Measurements from ENCODE around the gene SORBS1. TPM values are rescaled to one million over a fixed set of nuclear protein-coding genes. Genes with fewer than 3 reads are reported as not detected.

Gene SORBS1
- total RNA-seq, 8 experiments from 2014 or later = 2.0 to 105 (median 35.8) TPM

GRCh38 chr10:95382174-95382573 lies 179.0 kb downstream of the SORBS1 start:
- H3K27ac ChIP-seq = no peak overlapping the region
- in situ Hi-C loops (cut with MboI; ENCODE audit: low pct_unique_long_range_greater_than_20kb in 2 of 9, low sequenced_read_pairs in 9 of 9, unreplicated experiment in 9 of 9) = no loop called here
- H3K4me3 ChIP-seq = no peak overlapping the region
- no peak for ATAC-seq (replicated peaks in 6 of 8)
- no peaks in the 10 kb centered on the region for H3K4me1 ChIP-seq (replicated peaks in 1 of 2)

GRCh38 chr10:95377950-95378349 lies 183.2 kb downstream of the SORBS1 start:
- Histone ChIP-seq H3K4me1 (replicated peaks in 1 of 2) (no peaks in the 10 kb centered on the region), H3K4me3 (no peak overlapping the region), H3K27ac (no peak overlapping the region)
- in situ Hi-C loops (cut with MboI; ENCODE audit: low pct_unique_long_range_greater_than_20kb in 2 of 9, low sequenced_read_pairs in 9 of 9, unreplicated experiment in 9 of 9) = no loop called here
- WGBS, 10 experiments = 0 to 100% (median 74%) methylated on average over 1 to 2 of the region's 2 CpGs; no CpG with 5 or more reads in 2 of the 10 experiments
- ATAC-seq (replicated peaks in 6 of 8) = no peak

DNA sequence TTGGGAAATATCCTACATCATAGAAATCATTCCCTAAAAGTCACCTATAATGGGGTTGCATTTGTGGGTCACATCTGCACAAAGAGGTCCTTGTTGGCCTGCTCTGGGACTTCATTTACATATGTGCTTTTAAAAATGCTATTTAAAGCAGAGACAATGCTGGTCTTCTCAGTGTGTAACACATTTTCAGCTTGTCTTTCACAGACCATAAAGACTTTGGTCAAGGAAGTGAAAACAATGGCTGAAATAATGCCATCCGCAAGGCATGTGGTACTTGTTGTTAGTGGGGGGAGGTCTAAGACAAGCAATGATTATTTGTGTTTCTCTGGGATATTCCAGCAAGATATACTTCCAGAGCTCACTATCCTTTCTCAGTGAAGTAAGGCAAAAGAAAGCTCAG lies 185.8 kb downstream of the SORBS1 start:
- in situ Hi-C loops (cut with MboI; ENCODE audit: low pct_unique_long_range_greater_than_20kb in 2 of 9, low sequenced_read_pairs in 9 of 9, unreplicated experiment in 9 of 9) = no loop called here

DNA sequence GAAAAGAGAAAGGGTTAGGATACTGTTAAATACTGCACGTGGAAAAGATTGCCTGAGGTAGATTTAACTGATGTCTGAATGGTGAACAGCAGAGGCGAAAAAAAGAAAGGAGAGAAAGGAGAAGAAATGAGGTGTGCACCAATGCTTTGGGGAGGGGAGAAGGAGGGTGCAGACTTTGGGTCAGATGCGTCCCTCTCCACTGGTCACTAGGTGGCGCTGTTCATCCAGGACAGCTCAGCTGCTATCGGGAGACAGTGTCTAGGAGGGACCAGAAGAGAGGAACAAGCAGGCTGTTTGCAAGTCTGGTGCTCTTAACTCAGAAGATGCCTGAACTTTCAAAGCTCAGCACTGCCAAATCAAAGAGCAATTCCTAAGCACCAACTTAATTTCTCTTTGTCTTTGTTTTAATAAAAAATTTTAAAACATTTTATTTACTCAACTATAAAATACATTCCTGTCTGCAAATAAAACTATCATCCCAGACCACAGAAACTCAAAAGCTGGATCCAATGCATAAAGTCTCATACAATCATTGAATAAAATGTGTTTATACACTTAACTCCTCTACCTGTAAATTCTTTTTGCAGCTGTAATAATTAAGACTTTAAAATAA lies 186.5 kb downstream of the SORBS1 start:
- no peak overlapping the region for H3K4me3 ChIP-seq
- H3K4me1 ChIP-seq (replicated peaks in 1 of 2) = no peaks in the 10 kb centered on the region
- peak; percentile 86 to 100 (median 93) for ATAC-seq (replicated peaks in 6 of 8)
- WGBS, 10 experiments = 0 to 13% (median 1%) methylated on average over 3 to 5 of the region's 5 CpGs; no CpG with 5 or more reads in 2 of the 10 experiments
- H3K27ac ChIP-seq = no peak overlapping the region
- in situ Hi-C loops (cut with MboI; ENCODE audit: low pct_unique_long_range_greater_than_20kb in 2 of 9, low sequenced_read_pairs in 9 of 9, unreplicated experiment in 9 of 9) = loop anchor here in 3 of 9 experiments (25.0 kb wide), 2 partner anchors 137 to 737 kb away; no protein-coding TSS in a partner anchor

More for the DNA sequence above, 185.8 kb downstream of the SORBS1 start:
- 58 to 100% (median 71%) methylated on average over 1 of the region's 1 CpG; no CpG with 5 or more reads in 3 of the 10 experiments for WGBS, 10 experiments
- Histone ChIP-seq H3K27ac (no peak overlapping the region), H3K4me3 (no peak overlapping the region), H3K4me1 (replicated peaks in 1 of 2) (no peaks in the 10 kb centered on the region)
- ATAC-seq (replicated peaks in 6 of 8) = no peak

DNA sequence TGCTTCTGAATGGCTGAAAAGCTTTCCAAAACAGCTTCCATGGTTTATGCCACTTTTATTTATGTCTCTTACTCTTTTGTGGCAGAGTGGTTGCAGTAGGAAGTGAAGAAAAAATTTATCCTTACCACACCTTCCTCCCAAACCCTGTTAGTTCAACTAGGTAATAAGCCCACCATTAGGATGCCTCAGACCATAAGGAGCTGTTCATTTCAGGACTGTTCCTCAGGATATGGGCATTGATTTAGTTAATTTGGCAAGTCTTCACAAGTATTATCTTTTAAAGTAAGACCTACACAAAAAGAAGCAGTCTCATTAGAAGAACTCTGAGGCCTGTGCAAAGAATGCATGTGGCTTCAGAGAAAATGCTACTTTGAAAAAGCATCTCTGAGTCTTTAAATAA lies 187.5 kb downstream of the SORBS1 start:
- no peak overlapping the region for H3K4me3 ChIP-seq
- H3K27ac ChIP-seq = no peak overlapping the region
- in situ Hi-C loops (cut with MboI; ENCODE audit: low pct_unique_long_range_greater_than_20kb in 2 of 9, low sequenced_read_pairs in 9 of 9, unreplicated experiment in 9 of 9) = loop anchor here in 3 of 9 experiments (25.0 kb wide), 2 partner anchors 136 to 736 kb away; no protein-coding TSS in a partner anchor
- no peaks in the 10 kb centered on the region for H3K4me1 ChIP-seq (replicated peaks in 1 of 2)
- no peak for ATAC-seq (replicated peaks in 6 of 8)

DNA sequence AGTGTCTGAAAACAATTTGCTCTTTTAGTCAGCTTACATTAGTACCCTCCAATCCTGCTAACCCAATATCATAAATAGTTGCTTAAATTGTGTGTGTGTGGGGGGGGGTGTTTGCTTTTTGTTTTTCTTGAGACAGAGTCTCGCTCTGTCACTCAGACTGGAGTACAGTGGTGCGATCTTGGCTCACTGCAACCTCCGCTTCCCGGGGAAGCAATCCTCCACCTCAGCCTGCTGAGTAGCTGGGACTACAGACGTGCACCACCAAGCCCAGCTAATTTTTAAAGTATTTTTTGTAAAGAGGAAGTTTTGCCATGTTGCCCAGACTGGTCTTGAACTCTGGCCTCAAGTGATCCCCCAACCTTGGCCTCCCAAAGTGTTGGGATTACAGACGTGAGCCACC lies 196.8 kb downstream of the SORBS1 start:
- no peak overlapping the region for H3K27ac ChIP-seq
- no peaks in the 10 kb centered on the region for H3K4me1 ChIP-seq (replicated peaks in 1 of 2)
- ATAC-seq (replicated peaks in 6 of 8) = no peak
- in situ Hi-C loops (cut with MboI; ENCODE audit: low pct_unique_long_range_greater_than_20kb in 2 of 9, low sequenced_read_pairs in 9 of 9, unreplicated experiment in 9 of 9) = loop anchor here in 6 of 9 experiments (5.0 to 25.0 kb wide), 5 partner anchors 110 to 727 kb away; no protein-coding TSS in a partner anchor
- no peak overlapping the region for H3K4me3 ChIP-seq
- 70 to 83% methylated on average over 2 to 5 of the region's 6 CpGs; no CpG with 5 or more reads in 8 of the 10 experiments for WGBS, 10 experiments

GRCh38 chr10:95363303-95363912 lies 197.8 kb downstream of the SORBS1 start:
- Histone ChIP-seq H3K4me1 (replicated peaks in 1 of 2) (no peaks in the 10 kb centered on the region), H3K4me3 (no peak overlapping the region), H3K27ac (no peak overlapping the region)
- 0 to 17% (median 0%) methylated on average over 1 to 2 of the region's 2 CpGs; no CpG with 5 or more reads in 3 of the 10 experiments for whole genome bisulfite sequencing, 10 experiments
- peak; percentile 53 to 81 (median 66) for ATAC-seq (replicated peaks in 6 of 8)
- in situ Hi-C loops (cut with MboI; ENCODE audit: low pct_unique_long_range_greater_than_20kb in 2 of 9, low sequenced_read_pairs in 9 of 9, unreplicated experiment in 9 of 9) = loop anchor here in 6 of 9 experiments (5.0 to 25.0 kb wide), 5 partner anchors 109 to 726 kb away; no protein-coding TSS in a partner anchor

GRCh38 chr10:95360122-95360714 lies 201.0 kb downstream of the SORBS1 start:
- in situ Hi-C loops (cut with MboI; ENCODE audit: low pct_unique_long_range_greater_than_20kb in 2 of 9, low sequenced_read_pairs in 9 of 9, unreplicated experiment in 9 of 9) = loop anchor here in 6 of 9 experiments (5.0 to 25.0 kb wide), 5 partner anchors 105 to 723 kb away; no protein-coding TSS in a partner anchor
- peaks cover 0 to under 1% of the 10 kb centered on the region in 2 donors for H3K4me1 ChIP-seq (replicated peaks in 1 of 2)
- H3K4me3 ChIP-seq = no peak overlapping the region
- H3K27ac ChIP-seq = no peak overlapping the region
- peak in 4 of 8 experiments; percentile 67 to 85 (median 78) for ATAC-seq (replicated peaks in 6 of 8)

- no peak overlapping the region for H3K4me3 ChIP-seq
- 0 to 95% (median 80%) methylated on average over 1 to 5 of the region's 6 CpGs; no CpG with 5 or more reads in 3 of the 10 experiments for WGBS, 10 experiments
- in situ Hi-C loops (cut with MboI; ENCODE audit: low pct_unique_long_range_greater_than_20kb in 2 of 9, low sequenced_read_pairs in 9 of 9, unreplicated experiment in 9 of 9) = loop anchor here in 3 of 9 experiments (25.0 kb wide), 2 partner anchors 122 to 722 kb away; no protein-coding TSS in a partner anchor
- ATAC-seq (replicated peaks in 6 of 8) = no peak
- H3K27ac ChIP-seq = no peak overlapping the region
- peaks cover 4 to 7% of the 10 kb centered on the region in 2 donors for H3K4me1 ChIP-seq (replicated peaks in 1 of 2)
Observed at GRCh38 chr10:95359466-95359865, 201.7 kb downstream of the SORBS1 start.

- Histone ChIP-seq H3K27ac (no peak overlapping the region), H3K4me1 (replicated peaks in 1 of 2) (peaks cover 4 to 7% of the 10 kb centered on the region in 2 donors), H3K4me3 (no peak overlapping the region)
- ATAC-seq (replicated peaks in 6 of 8) = no peak
- WGBS, 10 experiments = 70 to 100% (median 93%) methylated on average over 1 to 16 of the region's 23 CpGs; no CpG with 5 or more reads in 5 of the 10 experiments
- in situ Hi-C loops (cut with MboI; ENCODE audit: low pct_unique_long_range_greater_than_20kb in 2 of 9, low sequenced_read_pairs in 9 of 9, unreplicated experiment in 9 of 9) = loop anchor here in 3 of 9 experiments (25.0 kb wide), 2 partner anchors 119 to 719 kb away; no protein-coding TSS in a partner anchor
Observed at GRCh38 chr10:95356190-95356955, 204.8 kb downstream of the SORBS1 start.

- 0 to 80% (median 46%) methylated on average over 1 to 5 of the region's 7 CpGs; no CpG with 5 or more reads in 6 of the 10 experiments for WGBS, 10 experiments
- Histone ChIP-seq H3K4me3 (no peak overlapping the region), H3K4me1 (replicated peaks in 1 of 2) (peaks cover 4 to 7% of the 10 kb centered on the region in 2 donors), H3K27ac (no peak overlapping the region)
- in situ Hi-C loops (cut with MboI; ENCODE audit: low pct_unique_long_range_greater_than_20kb in 2 of 9, low sequenced_read_pairs in 9 of 9, unreplicated experiment in 9 of 9) = loop anchor here in 3 of 9 experiments (25.0 kb wide), 2 partner anchors 118 to 718 kb away; no protein-coding TSS in a partner anchor
- peak in 1 of 8 experiments; percentile 57 for ATAC-seq (replicated peaks in 6 of 8)
Observed at GRCh38 chr10:95355301-95355700, 205.9 kb downstream of the SORBS1 start.

GRCh38 chr10:95354110-95354509 lies 207.1 kb downstream of the SORBS1 start:
- Histone ChIP-seq H3K27ac (no peak overlapping the region), H3K4me3 (no peak overlapping the region), H3K4me1 (replicated peaks in 1 of 2) (peaks cover 4 to 7% of the 10 kb centered on the region in 2 donors)
- ATAC-seq (replicated peaks in 6 of 8) = no peak
- in situ Hi-C loops (cut with MboI; ENCODE audit: low pct_unique_long_range_greater_than_20kb in 2 of 9, low sequenced_read_pairs in 9 of 9, unreplicated experiment in 9 of 9) = loop anchor here in 3 of 9 experiments (25.0 kb wide), 2 partner anchors 117 to 717 kb away; no protein-coding TSS in a partner anchor
